Measurements from ENCODE around the gene SMARCA4.

Gene SMARCA4

GRCh38 chr19:11028146-11028545, 67.3 kb downstream of the SMARCA4 start:
- no peak for DNase-seq

GRCh38 chr19:11031421-11032070, 70.7 kb downstream of the SMARCA4 start:
- no peak for DNase-seq

GRCh38 chr19:11033251-11033650, 72.4 kb downstream of the SMARCA4 start:
- no peak for DNase-seq

DNA sequence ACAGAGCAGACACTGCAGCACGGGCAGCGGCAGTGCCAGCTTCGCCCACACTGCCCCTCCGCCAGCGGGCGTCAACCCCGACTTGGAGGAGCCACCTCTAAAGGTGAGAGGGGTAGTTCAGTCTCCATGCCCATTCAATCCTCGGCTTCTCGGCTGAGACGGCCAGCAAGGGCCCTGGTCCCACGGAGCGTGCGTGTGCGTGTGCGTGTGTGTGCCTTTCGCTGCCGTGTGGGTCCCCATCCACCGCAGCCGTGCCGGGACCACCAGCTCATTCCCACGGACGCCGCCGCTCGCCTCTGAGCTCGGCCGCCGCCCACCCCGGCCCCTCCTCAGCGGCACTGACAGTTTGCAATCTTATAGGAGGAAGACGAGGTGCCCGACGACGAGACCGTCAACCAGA, 72.9 kb downstream of the SMARCA4 start:
- no peak for DNase-seq

GRCh38 chr19:11034449-11035213, 73.8 kb downstream of the SMARCA4 start:
- no peak for DNase-seq

GRCh38 chr19:11035441-11036377, 74.9 kb downstream of the SMARCA4 start:
- peak in 52 of 56 donors; percentile 2 to 83 (median 46) for DNase-seq

DNA sequence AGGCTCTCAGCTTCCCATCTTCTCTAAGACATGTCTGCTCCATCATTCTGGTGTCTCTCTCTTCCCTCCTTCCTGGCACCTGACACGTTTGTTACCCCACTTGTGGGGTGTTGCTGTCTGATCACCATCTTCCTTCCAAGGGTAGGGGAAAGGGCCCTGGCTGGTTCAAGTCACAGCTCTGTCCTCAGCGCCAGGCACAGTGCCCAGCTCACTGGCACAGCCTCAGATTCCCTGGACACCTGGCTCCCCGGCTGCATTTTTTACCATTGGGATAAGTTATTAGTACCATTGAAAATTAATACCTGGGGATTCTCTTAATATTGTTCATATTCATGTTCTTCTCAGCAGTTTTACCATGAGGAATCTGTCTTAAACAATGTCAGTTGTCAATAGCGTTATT, 77.7 kb downstream of the SMARCA4 start:
- no peak for DNase-seq

GRCh38 chr19:11041194-11041593, 80.4 kb downstream of the SMARCA4 start:
- no peak for DNase-seq

- DNase-seq: no peak
Measured at GRCh38 chr19:11041966-11042627, 81.3 kb downstream of the SMARCA4 start.

- no peak for DNase-seq
Measured at GRCh38 chr19:11044431-11044830, 83.6 kb downstream of the SMARCA4 start.

DNA sequence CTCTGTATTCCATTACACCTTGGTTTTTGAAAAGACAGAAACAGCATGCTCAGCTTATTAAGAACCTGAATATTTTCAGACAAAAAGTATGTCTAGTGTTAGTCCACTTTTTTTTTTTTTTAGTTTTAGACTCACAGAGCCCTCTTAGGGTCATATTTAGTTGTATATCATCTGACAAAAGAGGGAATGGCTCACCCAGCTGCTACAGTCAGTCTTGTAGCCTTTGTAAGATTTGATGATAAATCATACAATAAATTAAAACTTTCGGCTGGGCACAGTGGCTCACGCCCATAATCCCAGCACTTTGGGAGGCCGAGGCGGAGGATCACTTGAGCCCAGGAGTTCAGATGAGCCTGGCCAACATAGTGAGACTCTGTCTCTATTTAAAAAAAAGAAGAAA, 84.7 kb downstream of the SMARCA4 start:
- no peak for DNase-seq

GRCh38 chr19:11046605-11047354, 86.0 kb downstream of the SMARCA4 start:
- DNase-seq: no peak

- DNase-seq: no peak
Measured at GRCh38 chr19:11047866-11048265, 87.0 kb downstream of the SMARCA4 start.

GRCh38 chr19:11050323-11051114, 89.7 kb downstream of the SMARCA4 start:
- peak in 5 of 56 donors; percentile 11 to 52 (median 13) for DNase-seq

DNA sequence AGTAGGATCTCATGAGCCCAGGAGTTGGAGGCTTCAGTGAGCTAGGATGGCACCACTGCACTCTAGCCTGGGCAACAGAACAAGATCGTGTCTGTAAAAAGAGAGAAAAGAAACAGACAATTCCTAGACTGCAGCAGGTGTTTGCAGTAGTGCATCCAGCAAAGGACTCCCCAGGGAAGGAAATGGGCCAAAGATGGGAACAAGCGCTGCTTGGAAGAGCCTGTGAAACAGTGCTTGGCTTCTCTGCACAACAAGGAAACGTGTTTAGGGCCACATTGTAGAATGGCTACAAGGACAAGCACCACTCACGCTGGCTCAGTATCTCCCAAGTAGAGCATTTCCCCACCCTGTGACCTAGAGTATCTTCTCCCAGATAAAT, 93.0 kb downstream of the SMARCA4 start:
- no peak for DNase-seq

GRCh38 chr19:11054200-11054599, 93.4 kb downstream of the SMARCA4 start:
- no peak for DNase-seq

- DNase-seq: no peak
Measured at GRCh38 chr19:11054628-11055027, 93.8 kb downstream of the SMARCA4 start.

DNA sequence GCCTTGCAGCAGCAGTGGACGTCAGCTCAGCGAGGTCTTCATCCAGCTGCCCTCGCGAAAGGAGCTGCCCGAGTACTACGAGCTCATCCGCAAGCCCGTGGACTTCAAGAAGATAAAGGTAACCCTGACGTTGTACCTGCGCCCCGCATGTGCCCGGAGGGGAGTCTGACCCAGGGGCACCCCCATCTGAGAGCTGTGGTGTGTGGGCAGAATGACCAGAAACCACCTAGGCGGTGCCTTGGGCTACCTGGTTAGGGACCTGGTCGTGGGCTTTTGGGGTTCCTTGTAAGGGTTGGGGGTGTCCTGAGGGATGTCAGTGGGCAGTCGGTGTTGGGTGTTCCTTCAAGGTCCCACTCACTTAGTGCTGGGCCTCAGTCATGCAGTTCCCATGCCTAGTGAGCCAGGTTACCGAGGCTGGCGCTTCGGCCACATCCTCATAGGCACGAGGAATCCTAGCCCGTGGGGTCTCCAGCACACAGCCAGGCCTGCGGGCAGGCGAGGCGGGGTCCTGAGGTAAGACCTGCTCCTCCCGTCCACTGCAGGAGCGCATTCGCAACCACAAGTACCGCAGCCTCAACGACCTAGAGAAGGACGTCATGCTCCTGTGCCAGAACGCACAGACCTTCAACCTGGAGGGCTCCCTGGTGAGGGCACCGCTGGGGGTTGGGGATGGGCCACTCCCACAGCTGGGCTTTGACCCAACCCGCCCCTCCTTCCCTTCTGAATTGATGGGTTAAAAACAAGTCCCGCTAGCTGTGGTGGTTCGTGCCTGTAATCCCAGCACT, 97.6 kb downstream of the SMARCA4 start:
- DNase-seq: no peak

Data from amygdala (tissue), 56 donors.